HFF-Myc (cell line): ENCODE results near the gene DENND1A.

Experiments used
- DNase-seq: peaks from one replicate; pipeline ENCODE4 v3.0.0-alpha.2; 2011; ENCODE audit warnings: low read depth; ENCODE audit errors: extremely low read depth
- H3K4me3 ChIP-seq: replicated peaks from 2 replicates; pipeline ENCODE4 v1.5.1; 2011; ENCODE audit warnings: low read depth, mild to moderate bottlenecking, control low read depth, low read length
- TF ChIP-seq, protein P1 (sequence below): IDR thresholded peaks from 2 replicates; pipeline ENCODE4 v1.5.1; 2012; ENCODE audit warnings: mild to moderate bottlenecking, low read depth, low read length, control low read depth; ENCODE audit errors: missing control alignments

Gene DENND1A

DNA sequence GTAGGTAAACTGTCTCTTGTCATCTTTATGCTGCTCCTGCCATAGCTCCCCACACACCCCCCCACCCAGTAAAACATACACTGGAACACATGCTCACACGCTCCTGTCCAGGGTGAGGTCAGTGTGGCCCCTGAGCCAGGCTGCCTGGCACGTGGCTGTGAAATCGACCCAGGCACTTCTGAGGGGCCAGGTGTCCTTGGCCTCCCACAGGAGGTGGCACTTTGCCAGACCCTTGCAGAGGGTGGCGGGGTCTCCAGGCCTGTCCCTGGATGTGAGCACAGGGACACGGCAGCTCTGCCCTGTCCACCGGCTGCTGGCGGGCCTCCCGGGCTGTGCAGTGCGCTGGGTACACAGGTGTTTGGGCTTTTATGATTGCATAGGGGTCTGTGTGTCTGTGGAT is 583.9 kb downstream of the DENND1A start:
- TF ChIP-seq, protein P1, sequence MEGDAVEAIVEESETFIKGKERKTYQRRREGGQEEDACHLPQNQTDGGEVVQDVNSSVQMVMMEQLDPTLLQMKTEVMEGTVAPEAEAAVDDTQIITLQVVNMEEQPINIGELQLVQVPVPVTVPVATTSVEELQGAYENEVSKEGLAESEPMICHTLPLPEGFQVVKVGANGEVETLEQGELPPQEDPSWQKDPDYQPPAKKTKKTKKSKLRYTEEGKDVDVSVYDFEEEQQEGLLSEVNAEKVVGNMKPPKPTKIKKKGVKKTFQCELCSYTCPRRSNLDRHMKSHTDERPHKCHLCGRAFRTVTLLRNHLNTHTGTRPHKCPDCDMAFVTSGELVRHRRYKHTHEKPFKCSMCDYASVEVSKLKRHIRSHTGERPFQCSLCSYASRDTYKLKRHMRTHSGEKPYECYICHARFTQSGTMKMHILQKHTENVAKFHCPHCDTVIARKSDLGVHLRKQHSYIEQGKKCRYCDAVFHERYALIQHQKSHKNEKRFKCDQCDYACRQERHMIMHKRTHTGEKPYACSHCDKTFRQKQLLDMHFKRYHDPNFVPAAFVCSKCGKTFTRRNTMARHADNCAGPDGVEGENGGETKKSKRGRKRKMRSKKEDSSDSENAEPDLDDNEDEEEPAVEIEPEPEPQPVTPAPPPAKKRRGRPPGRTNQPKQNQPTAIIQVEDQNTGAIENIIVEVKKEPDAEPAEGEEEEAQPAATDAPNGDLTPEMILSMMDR, result no peak
- DNase-seq, result no peak
- H3K4me3 ChIP-seq, result no peak overlapping the region

GRCh38 chr9:123345567-123345955 is 584.4 kb downstream of the DENND1A start:
- TF ChIP-seq, protein P1, result no peak
- no peak for DNase-seq
- no peak overlapping the region for H3K4me3 ChIP-seq

DNA sequence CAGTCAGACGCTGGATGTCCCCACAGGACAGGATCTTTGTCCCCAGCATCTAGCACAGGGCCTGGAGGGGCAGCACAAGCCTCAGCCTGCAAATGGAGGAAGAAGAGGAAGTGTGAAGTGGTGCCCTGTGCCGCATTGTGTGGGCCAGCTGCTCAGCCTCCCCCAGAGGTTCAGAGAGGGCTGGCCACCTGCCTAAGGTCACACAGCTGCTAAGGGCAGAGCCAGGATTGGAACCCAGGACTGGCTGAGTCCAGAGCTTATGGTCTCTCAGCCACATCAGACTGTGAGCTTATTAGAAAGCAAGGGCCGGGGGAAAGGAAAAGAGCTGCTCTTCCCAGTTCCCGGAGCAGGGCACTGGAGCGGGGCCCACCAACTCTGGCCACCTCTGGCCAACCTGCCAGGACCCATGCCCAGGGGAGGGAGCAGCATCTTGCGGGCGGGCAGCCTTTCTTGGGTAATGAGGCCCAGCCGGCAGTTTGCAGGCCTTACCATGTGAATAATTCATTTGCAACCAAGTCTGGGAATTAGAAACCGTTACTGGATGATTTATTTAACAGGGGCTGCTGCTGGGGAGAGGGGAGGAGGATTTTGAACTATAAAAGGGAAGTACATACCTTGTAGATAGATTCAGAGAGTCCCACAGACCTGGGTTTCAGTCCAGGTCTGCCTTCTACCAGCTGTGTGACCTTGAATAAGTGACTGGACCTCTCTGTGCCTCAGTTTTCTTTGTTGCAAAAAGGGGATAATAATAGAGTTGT is 585.6 kb downstream of the DENND1A start:
- DNase-seq, result no peak
- TF ChIP-seq, protein P1, result no peak
- no peak overlapping the region for H3K4me3 ChIP-seq

GRCh38 chr9:123343443-123344191 is 586.3 kb downstream of the DENND1A start:
- no peak for DNase-seq
- TF ChIP-seq, protein P1, result no peak
- H3K4me3 ChIP-seq, result no peak overlapping the region

DNA sequence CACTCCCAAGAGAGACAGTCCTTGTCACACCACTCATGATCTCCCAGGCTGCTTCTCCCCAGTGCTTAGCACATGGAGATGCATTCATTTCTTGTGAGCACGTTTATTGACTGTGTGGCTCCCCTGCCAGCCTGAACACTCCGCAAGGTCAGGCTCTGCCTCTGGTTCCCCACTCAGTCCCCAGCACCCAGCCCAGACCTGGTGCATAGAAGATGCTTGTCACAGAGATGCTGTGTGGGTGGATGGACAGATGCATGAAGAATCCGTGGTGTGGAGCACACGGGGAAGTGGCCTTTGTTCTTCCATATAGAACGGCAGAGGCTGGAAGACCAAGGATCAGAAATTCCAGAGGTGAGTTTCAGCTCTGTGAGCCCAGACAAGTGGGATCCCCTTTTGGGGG is 587.7 kb downstream of the DENND1A start:
- DNase-seq, result no peak
- TF ChIP-seq, protein P1, result no peak
- H3K4me3 ChIP-seq, result no peak overlapping the region

- H3K4me3 ChIP-seq, result no peak overlapping the region
- DNase-seq, result no peak
- TF ChIP-seq, protein P1, result no peak
Observed at GRCh38 chr9:123341816-123342215, 588.1 kb downstream of the DENND1A start.
